H1 (cell line): ENCODE measurements around the gene MMS19.

Source experiments
- CBX8 ChIP-seq: fragments of 300-800, 300-1000 bp; sonication (generic); IDR thresholded peaks from 2 replicates; pipeline ENCODE4 v1.7.1; 2016; ENCODE audit warnings: low read depth, low read length, borderline replicate concordance
- CREB1 ChIP-seq: IDR thresholded peaks from 2 replicates; pipeline ENCODE4 v1.6.1; 2012; ENCODE audit warnings: inconsistent platforms
- CTCF ChIP-seq, 3 experiments: IDR thresholded peaks; 1 replicate in 2 of 3; 2 replicates in 1 of 3; pipeline versions ENCODE4 v1.5.1 to v1.6.1; 2011; ENCODE audit warnings: low read length in 3 of 3, mild to moderate bottlenecking in 3 of 3, inconsistent platforms in 2 of 3, low read depth in 1 of 3, moderate library complexity in 1 of 3; ENCODE audit not compliant: insufficient read depth in 1 of 3; ENCODE audit errors: control extremely low read depth in 1 of 3
- HDAC6 ChIP-seq: IDR thresholded peaks from one replicate; pipeline ENCODE4 v1.7.1; 2012; ENCODE audit warnings: low read depth, mild to moderate bottlenecking, inconsistent platforms, low read length, moderate library complexity
- POLR2A ChIP-seq, 2 experiments: IDR thresholded peaks; 1 replicate in 1 of 2; 2 replicates in 1 of 2; pipeline ENCODE4 v1.6.1; 2011; ENCODE audit warnings: low read depth in 2 of 2, low read length in 2 of 2, mild to moderate bottlenecking in 2 of 2; ENCODE audit errors: control extremely low read depth in 1 of 2
- POLR2AphosphoS5 ChIP-seq: IDR thresholded peaks from 2 replicates; pipeline ENCODE4 v1.6.1; 2011; ENCODE audit warnings: low read depth, low read length
- SIN3A ChIP-seq, 2 experiments: IDR thresholded peaks in 1 of 2; conservative IDR thresholded peaks in 1 of 2; 2 replicates each; pipeline ENCODE4 v1.6.1; 2011 to 2012; ENCODE audit warnings: low read length in 2 of 2, improper control_type of control experiment in 1 of 2, low read depth in 1 of 2, mild to moderate bottlenecking in 1 of 2
- TAF1 ChIP-seq: IDR thresholded peaks from 2 replicates; pipeline ENCODE4 v1.6.1; 2011; ENCODE audit warnings: mild to moderate bottlenecking, low read depth, low read length

GRCh38 chr10:97529685-97530465, 31.7 kb upstream of the MMS19 start:
- no peak for TF ChIP-seq CTCF (IDR thresholded peaks at IDR 0.05; ENCODE audit: control extremely low read depth in 1 of 3, insufficient read depth in 1 of 3, low read depth in 1 of 3, low read length in 3 of 3)
- no peak for TF ChIP-seq CREB1
- TF ChIP-seq SIN3A (conservative IDR thresholded peaks at IDR 0.05 in 1 of 2, IDR thresholded peaks at IDR 0.05 in 1 of 2; ENCODE audit: low read depth in 1 of 2, low read length in 2 of 2) = no peak
- no peak for TF ChIP-seq TAF1
- TF ChIP-seq HDAC6 = no peak
- no peak for TF ChIP-seq POLR2A (IDR thresholded peaks at IDR 0.05; ENCODE audit: control extremely low read depth in 1 of 2, low read depth in 2 of 2, low read length in 2 of 2)
- no peak for TF ChIP-seq POLR2AphosphoS5
- TF ChIP-seq CBX8 = no peak
